SU-DHL-6 (cell line): ENCODE data around the gene CHCHD3.

ENCODE experiments used
- H2AFZ ChIP-seq: fragments of 200-600 bp; sonication (generic); 2 replicates; pipeline ENCODE4 v1.6.1; 2014; ENCODE audit warnings: low read depth, mild to moderate bottlenecking, moderate library complexity, mixed read lengths, antibody characterized with exemption, low read length; ENCODE audit not compliant: severe bottlenecking
- H3F3A ChIP-seq: fragments of 200-600 bp; shearing (Covaris generic); 2 replicates; pipeline ENCODE4 v1.6.0; 2016; ENCODE audit warnings: antibody characterized with exemption, mild to moderate bottlenecking; ENCODE audit not compliant: insufficient read depth
- H3K27ac ChIP-seq: fragments of 200-600 bp; sonication (generic); 2 replicates; pipeline ENCODE4 v1.5.1; 2016; ENCODE audit warnings: low read depth, mild to moderate bottlenecking, low read length, moderate library complexity, mixed read lengths
- H3K27me3 ChIP-seq: fragments of 200-600 bp; sonication (generic), shearing (Covaris generic); 2 replicates; pipeline ENCODE4 v1.6.0; 2014; ENCODE audit warnings: mild to moderate bottlenecking, low read length
- H3K36me3 ChIP-seq: fragments of 200-600 bp; sonication (generic); 2 replicates; pipeline ENCODE4 v1.6.1; 2014; ENCODE audit warnings: mild to moderate bottlenecking, low read length, mixed read lengths
- H3K4me2 ChIP-seq: fragments of 300-600, 200-600 bp; shearing (Covaris generic), sonication (generic); 2 replicates; pipeline ENCODE4 v1.6.0; 2014; ENCODE audit warnings: low read length, low read depth, mild to moderate bottlenecking; ENCODE audit not compliant: poor library complexity, severe bottlenecking
- H3K4me3 ChIP-seq: fragments of 200-600 bp; sonication (generic); 2 replicates; pipeline ENCODE4 v1.5.1; 2014; ENCODE audit warnings: antibody characterized with exemption, low read length, mild to moderate bottlenecking, mixed read lengths; ENCODE audit not compliant: insufficient read depth, poor library complexity, severe bottlenecking
- H3K79me2 ChIP-seq: fragments of 200-600 bp; sonication (generic); 2 replicates; pipeline ENCODE4 v1.6.1; 2014; ENCODE audit warnings: mild to moderate bottlenecking, low read length, moderate library complexity; ENCODE audit not compliant: insufficient read depth
- H3K9ac ChIP-seq: fragments of 200-600 bp; sonication (generic); 2 replicates; pipeline ENCODE4 v1.7.0; 2014; ENCODE audit warnings: mild to moderate bottlenecking, low read length
- H3K9me2 ChIP-seq: fragments of 200-600 bp; sonication (generic); replicated peaks from 2 replicates; pipeline ENCODE4 v1.6.1; 2014; ENCODE audit warnings: low read length; ENCODE audit not compliant: insufficient read depth
- H3K9me3 ChIP-seq: fragments of 200-600 bp; sonication (generic); 2 replicates; pipeline ENCODE4 v1.6.1; 2014; ENCODE audit warnings: low read length, mixed read lengths; ENCODE audit not compliant: insufficient read depth
- H4K20me1 ChIP-seq: fragments of 200-600 bp; sonication (generic); 2 replicates; pipeline ENCODE4 v1.6.1; 2014; ENCODE audit warnings: low read depth, mild to moderate bottlenecking, antibody characterized with exemption, low read length, moderate library complexity, mixed read lengths
- EZH2phosphoT487 ChIP-seq: fragments of 200-600 bp; sonication (generic), shearing (Covaris generic); conservative IDR thresholded peaks from 2 replicates; pipeline ENCODE4 v1.6.1; 2018; ENCODE audit warnings: mild to moderate bottlenecking, antibody characterized with exemption, low read length, moderate library complexity, mixed read lengths
- TF ChIP-seq, protein P1 (sequence below): fragments of 200-600 bp; sonication (generic); IDR thresholded peaks from one replicate; pipeline ENCODE4 v1.5.1; 2017; ENCODE audit warnings: antibody characterized with exemption, mild to moderate bottlenecking, low read length, moderate library complexity; ENCODE audit not compliant: insufficient read depth, poor library complexity, severe bottlenecking

CHCHD3 gene

DNA sequence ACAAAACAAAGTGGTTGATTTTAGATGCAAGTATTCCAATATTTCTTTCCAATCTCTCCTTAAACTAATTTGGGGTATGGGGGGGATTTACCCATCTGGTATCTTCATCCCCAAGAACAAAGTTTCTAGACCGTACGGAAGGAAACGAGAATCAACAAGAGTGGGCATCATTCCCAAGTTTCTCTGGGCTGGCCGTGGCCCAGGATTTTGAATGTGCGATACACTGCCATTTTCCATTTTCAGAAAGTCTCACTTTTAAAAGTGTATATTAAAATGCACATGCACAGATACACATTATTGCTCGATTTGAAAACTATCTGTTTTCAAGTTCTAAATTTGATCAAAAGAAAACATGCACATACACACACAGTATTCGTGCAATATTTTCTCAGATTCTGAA lies 234.5 kb downstream of the CHCHD3 start:
- Histone ChIP-seq H3K79me2 (no peaks in the 10 kb centered on the region), H3K36me3 (no peaks in the 10 kb centered on the region), H3K4me3 (no peak overlapping the region), H3K27ac (no peak overlapping the region), H2AFZ (no peak overlapping the region), H3K9ac (no peak overlapping the region), H3K9me2 (no peaks in the 10 kb centered on the region), H3K9me3 (no peaks in the 10 kb centered on the region), H3F3A (no peaks in the 10 kb centered on the region), H3K27me3 (no peaks in the 10 kb centered on the region), H3K4me2 (no peak overlapping the region), H4K20me1 (no peaks in the 10 kb centered on the region)
- TF ChIP-seq EZH2phosphoT487: no peak
- TF ChIP-seq, protein P1, sequence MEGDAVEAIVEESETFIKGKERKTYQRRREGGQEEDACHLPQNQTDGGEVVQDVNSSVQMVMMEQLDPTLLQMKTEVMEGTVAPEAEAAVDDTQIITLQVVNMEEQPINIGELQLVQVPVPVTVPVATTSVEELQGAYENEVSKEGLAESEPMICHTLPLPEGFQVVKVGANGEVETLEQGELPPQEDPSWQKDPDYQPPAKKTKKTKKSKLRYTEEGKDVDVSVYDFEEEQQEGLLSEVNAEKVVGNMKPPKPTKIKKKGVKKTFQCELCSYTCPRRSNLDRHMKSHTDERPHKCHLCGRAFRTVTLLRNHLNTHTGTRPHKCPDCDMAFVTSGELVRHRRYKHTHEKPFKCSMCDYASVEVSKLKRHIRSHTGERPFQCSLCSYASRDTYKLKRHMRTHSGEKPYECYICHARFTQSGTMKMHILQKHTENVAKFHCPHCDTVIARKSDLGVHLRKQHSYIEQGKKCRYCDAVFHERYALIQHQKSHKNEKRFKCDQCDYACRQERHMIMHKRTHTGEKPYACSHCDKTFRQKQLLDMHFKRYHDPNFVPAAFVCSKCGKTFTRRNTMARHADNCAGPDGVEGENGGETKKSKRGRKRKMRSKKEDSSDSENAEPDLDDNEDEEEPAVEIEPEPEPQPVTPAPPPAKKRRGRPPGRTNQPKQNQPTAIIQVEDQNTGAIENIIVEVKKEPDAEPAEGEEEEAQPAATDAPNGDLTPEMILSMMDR: no peak

DNA sequence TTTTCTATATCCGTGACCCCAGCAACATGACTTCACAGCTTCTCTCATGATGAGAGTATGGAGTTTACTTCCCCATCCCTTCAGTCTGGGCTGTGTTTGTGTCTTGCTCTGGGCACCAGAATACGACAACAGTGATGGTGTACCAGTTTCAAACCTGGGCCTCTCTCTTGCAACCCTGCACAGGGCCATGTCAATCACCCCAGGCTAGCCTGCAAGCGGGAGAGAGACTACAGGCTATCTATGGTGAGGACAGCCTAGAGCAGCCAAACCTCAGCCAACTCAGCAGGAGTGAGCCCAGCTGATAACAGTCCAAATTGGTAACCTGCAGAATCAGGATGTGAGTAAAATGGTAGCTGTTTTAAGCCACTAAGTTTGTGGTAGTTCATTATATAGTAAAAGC lies 235.8 kb downstream of the CHCHD3 start:
- no peaks in the 10 kb centered on the region for H3K36me3 ChIP-seq

DNA sequence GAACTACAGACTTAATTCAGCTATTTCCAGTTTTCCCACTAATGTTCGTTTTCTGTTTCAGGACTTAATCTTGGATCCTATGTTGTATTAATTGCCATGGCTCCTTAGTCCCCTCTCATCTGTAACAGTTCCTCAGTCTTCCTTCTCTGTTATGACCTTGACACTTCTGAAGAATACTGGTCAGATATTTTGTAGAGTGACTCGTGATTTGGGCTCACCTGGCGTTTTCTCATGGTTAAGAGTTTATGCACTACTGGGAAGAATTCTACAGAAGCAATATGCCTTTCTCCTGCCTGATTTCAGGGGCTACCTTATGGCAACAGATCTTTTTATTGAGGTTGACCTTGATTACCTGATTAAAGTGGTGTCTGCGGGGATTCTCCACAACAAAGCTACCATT lies 239.4 kb downstream of the CHCHD3 start:
- no peak for TF ChIP-seq EZH2phosphoT487
- TF ChIP-seq, protein P1: no peak
- no peaks in the 10 kb centered on the region; the same call in 1 of the 2 replicates for H3K36me3 ChIP-seq
- no peak overlapping the region for H3K9ac ChIP-seq
- no peaks in the 10 kb centered on the region for H3K9me2 ChIP-seq
- no peak overlapping the region for H3K4me3 ChIP-seq
- no peak overlapping the region for H3K4me2 ChIP-seq
- H4K20me1 ChIP-seq: no peaks in the 10 kb centered on the region
- no peak overlapping the region for H2AFZ ChIP-seq
- H3F3A ChIP-seq: no peaks in the 10 kb centered on the region
- H3K79me2 ChIP-seq: no peaks in the 10 kb centered on the region
- H3K27me3 ChIP-seq: no peaks in the 10 kb centered on the region
- H3K9me3 ChIP-seq: no peaks in the 10 kb centered on the region
- no peak overlapping the region for H3K27ac ChIP-seq

More for the DNA sequence above, 235.8 kb downstream of the CHCHD3 start:
- Histone ChIP-seq H3F3A (no peaks in the 10 kb centered on the region), H3K27ac (no peak overlapping the region), H4K20me1 (no peaks in the 10 kb centered on the region), H3K9me2 (no peaks in the 10 kb centered on the region), H3K27me3 (no peaks in the 10 kb centered on the region), H3K9ac (no peak overlapping the region), H2AFZ (no peak overlapping the region), H3K79me2 (no peaks in the 10 kb centered on the region), H3K4me3 (no peak overlapping the region), H3K4me2 (no peak overlapping the region), H3K9me3 (no peaks in the 10 kb centered on the region)
- TF ChIP-seq EZH2phosphoT487: no peak
- TF ChIP-seq, protein P1: no peak

DNA sequence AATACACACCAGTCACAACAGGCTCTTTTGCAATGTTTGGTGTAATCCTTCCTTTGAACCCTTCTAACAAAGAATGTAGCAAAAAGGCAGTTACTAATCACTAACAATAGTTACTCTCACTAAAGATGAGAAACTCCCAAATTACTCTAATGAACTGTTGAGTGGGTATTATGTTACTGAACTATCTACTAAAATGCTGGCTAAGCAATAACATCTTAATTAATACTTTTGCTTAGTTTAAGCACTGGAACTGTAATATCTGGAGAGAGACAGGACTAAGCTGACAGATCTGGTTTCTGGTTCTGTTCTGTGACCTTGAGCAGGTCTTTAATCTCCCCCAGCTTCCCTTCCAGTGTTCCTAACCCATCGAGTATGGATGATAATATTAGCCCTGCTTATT lies 241.7 kb downstream of the CHCHD3 start:
- TF ChIP-seq, protein P1: no peak
- no peak for TF ChIP-seq EZH2phosphoT487
- H3K27me3 ChIP-seq: no peaks in the 10 kb centered on the region
- H3K4me2 ChIP-seq: no peak overlapping the region

More for the DNA sequence above, 241.7 kb downstream of the CHCHD3 start:
- H3K27ac ChIP-seq: no peak overlapping the region
- no peaks in the 10 kb centered on the region; the same call in 1 of the 2 replicates for H3K36me3 ChIP-seq
- H3K79me2 ChIP-seq: no peaks in the 10 kb centered on the region
- no peak overlapping the region for H3K4me3 ChIP-seq
- H3K9me2 ChIP-seq: no peaks in the 10 kb centered on the region
- H2AFZ ChIP-seq: no peak overlapping the region
- H3K9me3 ChIP-seq: no peaks in the 10 kb centered on the region
- H3K9ac ChIP-seq: no peak overlapping the region
- H3F3A ChIP-seq: no peaks in the 10 kb centered on the region
- H4K20me1 ChIP-seq: no peaks in the 10 kb centered on the region
